HTR-8/SVneo (cell line): ENCODE measurements around the gene RAB44.

Source experiments
- DNase-seq: peaks from one replicate; pipeline ENCODE4 v3.0.0; 2011; ENCODE audit warnings: low spot score, mixed read lengths; ENCODE audit not compliant: insufficient read length
- FAIRE-seq: peaks from 2 replicates; lab custom pipeline; 2011; peaks lifted over from hg19 to GRCh38; lab: Jason Lieb, UNC

RAB44 gene

GRCh38 chr6:36666826-36667591, 30.6 kb upstream of the RAB44 start:
- FAIRE-seq (peak; percentile 92), DNase-seq (peak; percentile 90)

- no peak for DNase-seq
- FAIRE-seq = no peak
Observed at GRCh38 chr6:36668591-36668990, 29.0 kb upstream of the RAB44 start.

- FAIRE-seq (no peak), DNase-seq (no peak)
Observed at GRCh38 chr6:36669002-36669401, 28.6 kb upstream of the RAB44 start.

DNA sequence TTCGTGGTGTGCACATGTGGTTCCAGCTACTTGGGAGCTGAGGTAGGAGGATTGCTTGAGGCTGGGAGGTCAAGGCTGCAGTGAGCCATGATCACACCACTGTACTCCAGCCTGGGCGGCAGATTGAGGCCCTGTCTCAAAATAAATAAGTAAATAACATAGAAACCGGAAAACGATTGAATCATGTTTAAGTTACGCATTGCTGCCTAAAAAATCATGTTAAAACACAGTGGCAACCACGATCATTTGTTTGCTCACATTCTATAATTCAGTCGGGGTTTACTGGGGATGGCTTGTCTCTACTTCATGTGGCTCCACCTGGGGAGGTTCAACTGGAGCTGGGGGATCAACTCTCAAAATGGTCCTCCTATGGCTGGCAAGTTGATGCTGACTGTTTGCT, 27.4 kb upstream of the RAB44 start:
- DNase-seq (no peak), FAIRE-seq (no peak)

- no peak for DNase-seq
- no peak for FAIRE-seq
Observed at GRCh38 chr6:36671687-36672375, 25.8 kb upstream of the RAB44 start.

DNA sequence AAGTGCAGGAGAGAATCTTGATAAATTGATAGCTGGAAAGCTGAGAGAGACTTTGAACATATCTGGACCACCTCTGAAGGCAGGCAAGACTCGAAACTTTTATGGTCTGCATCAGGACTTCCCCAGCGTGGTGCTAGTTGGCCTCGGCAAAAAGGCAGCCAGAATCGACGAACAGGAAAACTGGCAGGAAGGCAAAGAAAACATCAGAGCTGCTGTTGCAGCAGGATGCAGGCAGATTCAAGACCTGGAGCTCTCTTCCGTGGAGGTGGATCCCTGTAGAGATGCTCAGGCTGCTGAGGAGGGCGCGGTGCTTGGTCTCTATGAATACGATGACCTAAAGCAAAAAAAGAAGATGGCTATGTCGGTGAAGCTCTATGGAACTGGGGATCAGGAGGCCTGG, 23.7 kb upstream of the RAB44 start:
- FAIRE-seq (no peak), DNase-seq (no peak)

DNA sequence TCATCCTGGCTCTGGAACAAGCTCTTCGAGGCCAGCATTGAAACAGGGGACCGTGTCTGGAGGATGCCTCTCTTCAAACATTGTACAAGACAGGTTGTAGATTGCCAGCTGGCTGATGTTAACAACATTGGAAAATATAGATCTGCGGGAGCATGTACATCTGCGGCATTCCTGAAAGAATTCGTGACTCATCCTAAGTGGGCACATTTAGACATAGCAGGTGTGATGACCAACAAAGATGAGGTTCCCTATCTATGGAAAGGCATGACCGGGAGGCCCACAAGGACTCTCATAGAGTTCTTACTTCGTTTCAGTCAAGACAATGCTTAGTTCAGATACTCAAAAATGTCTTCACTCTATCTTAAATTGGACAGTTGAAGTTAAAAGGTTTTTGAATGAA, 22.7 kb upstream of the RAB44 start:
- DNase-seq = no peak
- FAIRE-seq = no peak

DNA sequence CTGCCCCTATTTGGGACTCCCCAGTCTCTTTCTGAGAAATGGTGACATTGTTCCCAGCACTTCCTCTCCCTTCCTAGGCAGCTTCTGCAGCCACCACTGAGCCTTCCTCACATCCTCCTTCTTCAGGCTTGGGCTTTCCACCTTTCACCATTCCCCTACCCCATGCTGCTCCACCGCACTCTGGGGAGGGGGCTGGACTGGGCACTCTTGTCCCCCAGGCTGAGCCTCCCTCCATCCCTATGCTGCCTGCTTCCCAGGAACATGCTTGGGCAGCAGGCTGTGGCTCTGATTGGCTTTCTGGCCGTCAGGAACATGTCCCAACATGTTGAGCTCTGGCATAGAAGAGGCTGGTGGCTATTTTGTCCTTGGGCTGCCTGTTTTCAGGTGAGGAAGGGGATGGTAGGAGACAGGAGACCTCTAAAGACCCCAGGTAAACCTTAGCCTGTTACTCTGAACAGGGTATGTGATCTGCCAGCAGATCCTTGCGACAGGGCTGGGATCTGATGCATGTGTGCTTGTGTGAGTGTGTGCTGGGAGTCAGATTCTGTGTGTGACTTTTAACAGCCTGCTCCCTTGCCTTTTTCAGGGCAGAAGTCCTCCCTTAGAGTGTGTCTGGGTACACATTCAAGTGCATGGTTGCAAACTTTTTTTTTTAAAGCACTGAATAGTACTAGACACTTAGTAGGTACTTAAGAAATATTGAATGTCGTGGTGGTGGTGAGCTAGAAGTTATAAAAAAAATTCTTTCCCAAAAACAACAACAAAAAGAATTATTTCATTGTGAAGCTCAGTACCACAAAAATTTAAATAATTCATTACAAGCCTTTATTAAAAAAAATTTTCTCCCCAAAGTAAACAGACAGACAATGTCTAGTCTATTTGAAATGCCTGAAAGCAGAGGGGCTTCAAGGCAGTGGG, 21.2 kb upstream of the RAB44 start:
- DNase-seq (no peak), FAIRE-seq (no peak)

DNA sequence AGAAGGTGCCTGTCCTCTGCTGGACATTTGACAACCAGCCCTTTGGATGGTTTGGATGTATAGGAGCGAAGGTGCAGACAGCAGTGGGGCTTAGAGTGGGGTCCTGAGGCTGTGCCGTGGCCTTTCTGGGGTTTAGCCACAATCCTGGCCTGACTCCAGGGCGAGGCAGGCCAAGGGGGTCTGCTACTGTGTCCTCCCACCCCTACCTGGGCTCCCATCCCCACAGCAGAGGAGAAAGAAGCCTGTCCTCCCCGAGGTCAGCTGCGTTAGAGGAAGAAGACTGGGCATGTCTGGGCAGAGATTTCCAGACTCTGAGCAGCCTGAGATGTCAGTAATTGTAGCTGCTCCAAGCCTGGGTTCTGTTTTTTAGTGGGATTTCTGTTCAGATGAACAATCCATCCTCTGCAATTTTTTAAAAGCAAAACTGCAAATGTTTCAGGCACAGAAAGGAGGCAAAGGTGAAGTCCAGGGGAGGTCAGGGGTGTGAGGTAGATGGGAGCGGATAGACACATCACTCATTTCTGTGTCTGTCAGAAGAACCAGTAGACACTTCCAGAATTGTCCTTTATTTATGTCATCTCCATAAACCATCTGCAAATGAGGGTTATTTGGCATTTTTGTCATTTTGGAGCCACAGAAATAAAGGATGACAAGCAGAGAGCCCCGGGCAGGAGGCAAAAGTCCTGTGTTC, 20.4 kb upstream of the RAB44 start:
- DNase-seq = no peak
- FAIRE-seq = no peak

GRCh38 chr6:36677753-36678487, 19.7 kb upstream of the RAB44 start:
- FAIRE-seq (no peak), DNase-seq (no peak)

DNA sequence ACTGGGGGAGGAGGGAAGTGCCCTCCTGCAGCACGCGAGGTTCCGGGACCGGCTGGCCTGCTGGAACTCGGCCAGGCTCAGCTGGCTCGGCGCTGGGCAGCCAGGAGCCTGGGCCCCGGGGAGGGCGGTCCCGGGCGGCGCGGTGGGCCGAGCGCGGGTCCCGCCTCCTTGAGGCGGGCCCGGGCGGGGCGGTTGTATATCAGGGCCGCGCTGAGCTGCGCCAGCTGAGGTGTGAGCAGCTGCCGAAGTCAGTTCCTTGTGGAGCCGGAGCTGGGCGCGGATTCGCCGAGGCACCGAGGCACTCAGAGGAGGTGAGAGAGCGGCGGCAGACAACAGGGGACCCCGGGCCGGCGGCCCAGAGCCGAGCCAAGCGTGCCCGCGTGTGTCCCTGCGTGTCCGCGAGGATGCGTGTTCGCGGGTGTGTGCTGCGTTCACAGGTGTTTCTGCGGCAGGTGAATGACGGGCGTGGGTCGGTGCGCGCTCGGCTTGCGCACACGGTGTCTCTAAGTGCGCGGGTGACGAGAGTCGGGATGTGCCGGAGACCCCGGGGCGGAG, 19.1 kb upstream of the RAB44 start, which contains the start of gene CDKN1A:
Gene CDKN1A, plus strand, starts transcription at position 227 of the 555 bp plus-strand sequence. CDS start 5,388 bp downstream, outside the sequence.
- no peak for FAIRE-seq
- peak; percentile 74 for DNase-seq

GRCh38 chr6:36679043-36679833, 18.4 kb upstream of the RAB44 start:
- no peak for DNase-seq
- no peak for FAIRE-seq

GRCh38 chr6:36682328-36683144, 15.1 kb upstream of the RAB44 start:
- DNase-seq (no peak), FAIRE-seq (no peak)

DNA sequence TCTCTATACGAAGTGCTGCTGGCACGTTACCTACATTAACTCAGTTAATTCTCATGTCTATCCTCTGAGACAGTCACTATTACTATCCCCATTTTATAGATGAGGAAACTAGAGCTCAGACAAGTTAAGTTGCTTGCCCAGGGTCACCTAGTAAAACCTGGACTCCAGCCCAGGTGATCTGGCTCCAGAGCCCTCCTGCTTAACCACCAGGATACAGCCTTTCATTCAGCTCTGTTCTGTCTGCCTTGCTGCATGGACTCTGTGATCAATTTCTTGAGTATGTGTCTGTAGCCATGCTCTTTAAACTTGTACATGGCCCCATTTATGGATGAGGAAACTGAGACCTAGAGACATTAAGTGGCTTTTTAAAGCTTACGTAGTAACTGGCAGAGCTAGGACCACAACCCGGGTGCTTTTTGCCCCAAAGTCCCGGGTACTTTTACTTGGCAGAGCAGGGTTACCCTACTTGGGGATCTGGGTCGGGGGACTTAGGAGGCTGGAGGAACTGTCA, 14.4 kb upstream of the RAB44 start:
- DNase-seq = no peak
- FAIRE-seq = no peak

DNA sequence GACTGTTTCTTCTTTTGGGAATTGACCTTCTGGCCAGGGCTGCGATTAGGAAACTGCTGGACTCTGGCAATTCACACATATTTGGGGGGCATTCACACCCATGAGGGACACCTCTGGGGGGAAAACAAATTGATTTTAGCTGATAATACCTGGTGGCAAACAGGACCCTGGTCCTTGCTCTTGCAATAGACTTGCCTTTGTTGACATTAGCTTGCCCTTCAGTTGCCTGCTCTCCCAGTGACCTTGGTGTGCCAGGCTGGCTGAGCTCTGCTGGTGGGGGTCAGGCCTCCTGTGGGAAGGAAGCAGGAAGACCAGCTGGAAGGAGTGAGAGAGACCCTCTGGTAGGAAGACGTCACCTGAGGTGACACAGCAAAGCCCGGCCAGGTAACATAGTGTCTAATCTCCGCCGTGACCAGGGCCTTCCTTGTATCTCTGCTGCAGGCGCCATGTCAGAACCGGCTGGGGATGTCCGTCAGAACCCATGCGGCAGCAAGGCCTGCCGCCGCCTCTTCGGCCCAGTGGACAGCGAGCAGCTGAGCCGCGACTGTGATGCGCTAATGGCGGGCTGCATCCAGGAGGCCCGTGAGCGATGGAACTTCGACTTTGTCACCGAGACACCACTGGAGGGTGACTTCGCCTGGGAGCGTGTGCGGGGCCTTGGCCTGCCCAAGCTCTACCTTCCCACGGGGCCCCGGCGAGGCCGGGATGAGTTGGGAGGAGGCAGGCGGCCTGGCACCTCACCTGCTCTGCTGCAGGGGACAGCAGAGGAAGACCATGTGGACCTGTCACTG, 13.8 kb upstream of the RAB44 start:
- FAIRE-seq (no peak), DNase-seq (no peak)

GRCh38 chr6:36684447-36684812, 13.2 kb upstream of the RAB44 start:
- FAIRE-seq (no peak), DNase-seq (no peak)
